Activated CD8-positive, alpha-beta memory T cell treated with anti-CD3 and anti-CD28 coated beads for 1 hour (primary cell): ENCODE data around the gene MTFR1L.

Experiments used
- DNase-seq, 2 donors: peaks; one replicate each; pipeline ENCODE4 v3.0.0-alpha.2; 2020; ENCODE audit warnings: low read depth in 1 of 2; ENCODE audit errors: extremely low read depth in 1 of 2

The MTFR1L gene

GRCh38 chr1:25819491-25820246, at the start of gene MTFR1L:
MTFR1L (plus strand) TSS chr1:25819954; CDS start chr1:25823105, 3,151 bp downstream.
- peak; percentile 84 to 89 for DNase-seq

GRCh38 chr1:25770541-25771220, 49.1 kb upstream of the MTFR1L start:
- DNase-seq = no peak

- DNase-seq = no peak
These were observed 48.3 kb upstream of the MTFR1L start for GRCh38 chr1:25771221-25772114.

DNA sequence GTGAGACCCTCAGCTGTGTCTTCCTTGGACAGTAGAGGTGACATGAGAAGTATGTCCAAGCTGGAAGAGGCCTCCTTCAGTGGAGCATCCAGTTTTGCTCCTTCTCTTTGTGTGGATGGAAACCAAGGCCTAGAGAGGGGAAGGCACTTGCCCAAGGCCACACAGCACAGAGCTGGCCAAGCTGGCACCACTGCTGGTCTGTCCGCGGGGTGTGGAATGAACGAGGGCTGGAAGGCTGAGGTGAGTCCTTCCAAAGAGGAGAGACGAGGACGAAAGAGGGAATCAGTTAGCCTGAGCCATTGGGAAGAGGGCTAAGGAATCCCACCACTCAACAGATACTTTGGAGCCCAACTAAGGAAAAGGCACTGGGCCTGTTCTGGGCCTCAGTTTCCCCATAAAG, 47.6 kb upstream of the MTFR1L start:
- DNase-seq = no peak

DNA sequence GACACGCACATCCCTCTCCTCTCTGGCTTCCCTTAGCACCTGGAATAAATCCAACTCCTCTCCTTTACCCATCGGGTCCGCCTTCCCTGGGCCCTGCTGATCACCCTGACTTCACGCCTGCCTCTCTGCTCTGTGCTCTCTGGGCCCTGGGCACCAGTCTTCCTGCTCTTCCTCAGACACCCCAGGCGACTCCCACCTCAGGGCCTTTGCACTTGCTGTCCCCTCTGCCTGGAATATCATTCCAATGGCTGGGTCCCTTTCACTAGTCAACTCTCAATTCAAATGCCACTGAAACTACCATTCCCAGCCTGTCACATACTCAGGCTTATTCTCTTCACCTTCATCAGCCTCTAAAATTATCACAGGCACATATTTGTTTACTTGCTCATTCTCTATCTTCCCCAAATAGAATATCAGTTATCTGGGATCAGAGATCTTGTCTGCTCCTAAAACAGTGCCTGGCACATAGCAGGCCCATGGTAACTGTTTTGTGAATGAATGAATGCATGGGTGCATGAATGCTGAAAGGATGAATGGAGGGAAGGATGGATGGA, 47.0 kb upstream of the MTFR1L start:
- DNase-seq = no peak

DNA sequence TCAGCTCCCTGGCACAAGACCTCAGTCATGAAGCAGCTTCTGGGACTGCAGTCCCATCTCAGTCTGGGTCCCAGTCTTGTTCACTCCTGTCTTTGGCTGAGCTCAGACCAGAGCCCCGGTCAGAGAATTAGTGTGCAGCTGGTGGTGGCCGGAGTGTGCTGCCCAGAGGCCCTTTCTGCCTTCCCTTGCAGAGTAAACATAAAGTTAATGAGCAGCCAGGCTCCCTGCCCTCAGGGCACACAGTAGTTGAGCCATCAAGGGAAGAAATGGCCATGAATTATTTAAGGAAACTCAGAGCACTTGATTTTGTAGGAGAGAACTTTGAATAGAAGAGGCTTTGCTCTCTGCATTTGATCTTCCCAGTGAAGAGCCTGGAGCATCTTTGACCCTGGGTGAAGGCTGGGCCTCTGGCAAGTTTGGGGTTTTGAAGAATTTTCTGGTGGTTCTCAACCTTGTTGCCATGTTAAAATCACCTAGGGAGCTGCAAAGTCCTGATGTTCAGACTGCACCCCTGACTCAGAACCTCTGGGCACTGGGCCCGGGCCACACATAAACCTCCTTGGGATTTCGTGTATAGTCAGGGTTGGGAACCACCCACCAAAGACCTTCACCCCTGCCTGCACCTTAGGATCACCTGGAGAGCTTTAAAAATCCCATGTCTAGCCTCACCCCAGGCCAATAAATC, 46.2 kb upstream of the MTFR1L start:
- DNase-seq = no peak

GRCh38 chr1:25774206-25774803, 45.4 kb upstream of the MTFR1L start:
- no peak for DNase-seq

DNA sequence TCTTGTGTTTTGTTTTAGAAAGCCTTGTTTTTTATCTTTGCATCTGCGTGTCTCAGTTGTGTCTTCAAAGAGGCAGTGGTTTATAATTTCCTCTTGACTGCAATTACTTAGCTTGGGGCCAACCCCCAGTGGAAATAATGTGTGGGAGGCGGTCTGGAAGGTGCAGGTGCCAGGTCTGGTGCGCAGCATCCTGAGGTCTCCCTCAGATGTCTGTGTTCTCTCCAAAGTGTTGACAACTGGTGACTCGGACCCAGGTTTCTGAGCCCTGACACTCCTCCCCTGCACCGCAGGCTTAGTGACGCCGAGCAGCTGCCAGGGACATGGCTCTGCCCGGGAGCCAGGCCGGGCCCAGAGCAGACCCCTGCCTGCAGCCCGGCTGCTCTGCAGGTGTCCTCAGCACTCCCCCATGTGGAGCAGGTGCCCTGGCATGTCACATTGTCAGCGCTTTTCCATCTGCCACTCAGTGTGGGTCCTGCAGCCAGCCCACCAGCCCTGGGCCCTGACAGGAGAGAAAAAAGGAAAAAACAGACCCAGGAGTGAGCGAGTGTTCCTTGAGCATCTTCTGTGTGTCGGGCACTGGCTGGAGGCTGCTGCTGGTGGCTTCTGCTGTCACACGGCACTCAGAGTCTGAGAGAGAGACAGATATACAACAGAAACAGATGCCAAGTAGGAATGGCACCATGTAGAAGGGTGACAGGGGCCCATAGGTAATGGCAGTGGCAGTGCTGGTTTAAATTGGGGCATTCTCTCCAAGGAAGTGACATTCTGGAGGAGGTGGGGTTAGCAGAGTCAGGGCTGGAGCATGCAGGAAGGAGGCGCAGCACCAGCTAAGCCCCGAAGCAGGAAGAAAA, 44.6 kb upstream of the MTFR1L start:
- DNase-seq = peak; percentile 69 to 77

- DNase-seq = no peak
These were observed 40.4 kb upstream of the MTFR1L start for GRCh38 chr1:25779388-25779787.

- DNase-seq = no peak
These were observed 39.9 kb upstream of the MTFR1L start for GRCh38 chr1:25779894-25780293.

GRCh38 chr1:25780318-25781129, 39.2 kb upstream of the MTFR1L start:
- DNase-seq = no peak

- no peak for DNase-seq
These were observed 38.7 kb upstream of the MTFR1L start for GRCh38 chr1:25781130-25781433.

DNA sequence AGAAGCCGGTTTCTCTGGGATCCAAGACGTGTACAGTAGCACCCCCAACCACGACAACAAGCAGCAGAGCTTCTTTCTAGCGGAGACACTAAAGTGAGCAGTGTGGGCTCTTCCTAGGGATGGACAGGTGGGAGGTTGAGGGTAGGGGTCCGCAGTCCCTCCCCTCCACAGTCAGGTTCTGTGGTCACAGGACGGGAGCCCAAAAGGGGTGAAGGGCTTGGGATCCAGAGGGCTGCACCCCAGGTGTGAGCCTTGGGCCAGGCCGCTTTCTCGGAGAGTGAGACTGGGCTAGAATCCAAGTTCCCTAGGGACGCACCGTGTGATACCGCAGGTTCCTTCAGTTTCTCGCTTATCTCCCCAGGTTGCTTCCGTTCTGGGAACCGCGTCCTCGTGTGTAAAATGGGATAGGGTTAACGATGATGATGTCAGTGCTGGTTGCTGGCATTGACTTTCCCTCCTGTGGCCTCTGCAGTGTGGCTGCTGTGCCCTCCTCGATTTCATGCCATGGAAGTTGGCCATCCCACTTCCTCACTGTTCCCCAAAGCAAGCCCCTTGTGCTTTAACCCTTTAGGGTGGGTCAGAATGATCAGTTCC, 37.0 kb upstream of the MTFR1L start:
- no peak for DNase-seq

- no peak for DNase-seq
These were observed 35.1 kb upstream of the MTFR1L start for GRCh38 chr1:25784575-25785051.

- DNase-seq = no peak
These were observed 34.3 kb upstream of the MTFR1L start for GRCh38 chr1:25785333-25786067.

- DNase-seq = no peak
These were observed 32.6 kb upstream of the MTFR1L start for GRCh38 chr1:25786887-25787759.
